ENCODE measurements around the gene PLTP.
A peak's percentile ranks its signal among the peaks of the same experiment; 100 is the strongest.
"Not testable (repeated sequence)": the region's sequence is repeated elsewhere in the genome, so short reads cannot be mapped to it uniquely, and the experiment has no call there.

PLTP gene

GRCh38 chr20:45944965-45945677 is 33.2 kb upstream of the PLTP start:
- DNase-seq (ENCODE audit: low read depth in 2 of 2): no peak

GRCh38 chr20:45944151-45944964 is 32.4 kb upstream of the PLTP start:
- DNase-seq (ENCODE audit: low read depth in 2 of 2): no peak

GRCh38 chr20:45943613-45944012 is 31.7 kb upstream of the PLTP start:
- DNase-seq (ENCODE audit: low read depth in 2 of 2): no peak

GRCh38 chr20:45940469-45940868 is 28.5 kb upstream of the PLTP start:
- DNase-seq (ENCODE audit: low read depth in 2 of 2): no peak

GRCh38 chr20:45940053-45940452 is 28.1 kb upstream of the PLTP start:
- no peak for DNase-seq (ENCODE audit: low read depth in 2 of 2)

- no peak for DNase-seq (ENCODE audit: low read depth in 2 of 2)
Measured at GRCh38 chr20:45938727-45939438, 26.9 kb upstream of the PLTP start.

GRCh38 chr20:45937765-45938164 is 25.8 kb upstream of the PLTP start:
- DNase-seq (ENCODE audit: low read depth in 2 of 2): no peak

- no peak for DNase-seq (ENCODE audit: low read depth in 2 of 2)
Measured at GRCh38 chr20:45935416-45936046, 23.6 kb upstream of the PLTP start.

GRCh38 chr20:45934586-45935415 is 22.8 kb upstream of the PLTP start, which contains the start of gene PCIF1:
PCIF1 (plus strand) TSS chr20:45934683; CDS start chr20:45939000, 4,317 bp downstream.
- DNase-seq (ENCODE audit: low read depth in 2 of 2): peak; percentile 96 to 97

- DNase-seq (ENCODE audit: low read depth in 2 of 2): peak in 1 of 2 donors; percentile 31
Measured at GRCh38 chr20:45934046-45934585, 22.2 kb upstream of the PLTP start.

- peak; percentile 45 to 50 for DNase-seq (ENCODE audit: low read depth in 2 of 2)
Measured at GRCh38 chr20:45933266-45934045, 21.5 kb upstream of the PLTP start.

GRCh38 chr20:45931680-45932079 is 19.7 kb upstream of the PLTP start:
- DNase-seq (ENCODE audit: low read depth in 2 of 2): not testable (repeated sequence)

GRCh38 chr20:45927071-45927878 is 15.3 kb upstream of the PLTP start:
- DNase-seq (ENCODE audit: low read depth in 2 of 2): no peak

GRCh38 chr20:45926731-45927070 is 14.7 kb upstream of the PLTP start:
- no peak for DNase-seq (ENCODE audit: low read depth in 2 of 2)

- no peak for DNase-seq (ENCODE audit: low read depth in 2 of 2)
Measured at GRCh38 chr20:45925821-45926506, 14.0 kb upstream of the PLTP start.

GRCh38 chr20:45924391-45925261 is 12.7 kb upstream of the PLTP start:
- no peak for DNase-seq (ENCODE audit: low read depth in 2 of 2)

GRCh38 chr20:45921337-45922189 is 9.6 kb upstream of the PLTP start:
- DNase-seq (ENCODE audit: low read depth in 2 of 2): no peak
